HG03097 (cell line): ENCODE measurements around the gene WNT9B.
"Not testable (repeated sequence)": the region's sequence is repeated elsewhere in the genome, so short reads cannot be mapped to it uniquely, and the experiment has no call there.

Source experiments
- ATAC-seq: cut with Tn5 transposase; IDR thresholded peaks from one replicate; pipeline ENCODE4 v1.9.1; 2021; ENCODE audit not compliant: unreplicated experiment, low FRiP score

WNT9B gene

DNA sequence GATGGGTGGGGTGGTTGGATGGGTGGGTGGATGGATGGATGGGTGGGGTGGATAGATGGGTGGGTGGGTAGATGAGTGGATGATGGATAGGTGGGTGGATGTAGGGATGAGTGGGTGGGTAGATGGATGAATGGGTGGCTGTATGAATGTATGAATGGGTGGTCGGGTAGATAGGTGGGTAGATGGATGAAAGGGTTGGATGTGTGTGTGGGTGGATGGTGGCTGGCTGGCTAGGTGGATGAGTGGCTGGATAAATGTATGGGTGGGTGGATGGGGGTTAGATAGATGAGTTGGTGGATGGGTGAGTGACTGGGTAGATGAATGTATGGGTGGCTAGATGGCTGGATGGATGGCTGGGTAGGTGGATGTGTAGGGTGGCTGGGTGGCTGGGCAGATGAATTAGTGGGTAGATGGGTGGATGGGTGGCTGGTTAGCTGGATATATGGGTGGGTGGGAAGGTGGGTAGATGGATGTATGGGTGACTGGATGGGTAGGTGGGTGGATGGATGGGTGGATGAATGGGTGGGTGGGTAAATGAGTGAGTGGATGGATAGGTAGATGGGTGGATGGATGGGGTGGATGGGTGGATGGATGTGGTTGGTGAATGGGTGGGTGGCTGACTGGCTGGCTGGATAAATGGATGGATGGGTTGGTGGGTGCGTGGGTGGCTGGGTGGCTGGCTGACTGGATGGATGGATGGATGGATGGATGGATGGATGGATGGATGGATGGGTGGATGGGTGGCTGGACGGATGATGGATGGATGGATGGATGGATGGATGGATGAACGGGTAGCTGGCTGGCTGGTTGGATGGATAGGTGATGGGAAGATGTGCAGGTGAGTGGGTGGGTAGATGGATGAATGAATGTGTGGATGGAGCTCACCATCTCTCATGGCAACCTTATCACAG lies 52.6 kb downstream of the WNT9B start:
- no peak for ATAC-seq

DNA sequence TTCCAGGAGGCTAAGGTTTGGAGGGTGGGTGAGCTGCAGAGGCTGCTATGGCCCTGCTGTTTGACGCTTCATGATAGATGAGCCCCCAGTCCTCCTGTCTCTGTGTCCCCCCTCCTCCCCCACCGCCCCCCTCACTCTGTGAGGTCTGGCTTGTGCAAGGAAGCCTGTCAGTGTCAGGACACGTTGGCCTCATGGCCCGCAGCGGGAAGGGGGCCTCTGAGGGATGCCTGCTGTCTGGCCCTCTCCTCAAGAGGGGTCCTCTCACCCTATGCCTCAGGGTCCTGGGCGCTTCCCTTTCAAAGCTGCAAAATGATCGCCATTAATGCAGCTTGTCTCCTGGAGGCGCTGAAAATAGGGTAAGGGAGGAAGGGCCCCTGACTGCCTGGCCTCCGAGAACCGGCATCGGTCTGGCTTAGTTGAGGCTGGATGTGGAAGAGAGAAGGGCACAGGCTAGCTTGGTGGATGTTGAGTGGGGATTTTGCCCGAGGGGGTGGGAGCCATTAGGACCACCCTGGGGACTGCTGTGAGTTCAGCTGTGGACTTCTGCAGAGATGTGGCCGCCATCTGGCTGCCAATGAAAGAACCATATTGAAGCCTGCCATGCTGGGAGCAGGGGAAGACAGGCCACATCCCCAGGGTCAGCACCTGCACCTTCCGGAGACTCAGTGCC lies 56.8 kb downstream of the WNT9B start:
- ATAC-seq = no peak

DNA sequence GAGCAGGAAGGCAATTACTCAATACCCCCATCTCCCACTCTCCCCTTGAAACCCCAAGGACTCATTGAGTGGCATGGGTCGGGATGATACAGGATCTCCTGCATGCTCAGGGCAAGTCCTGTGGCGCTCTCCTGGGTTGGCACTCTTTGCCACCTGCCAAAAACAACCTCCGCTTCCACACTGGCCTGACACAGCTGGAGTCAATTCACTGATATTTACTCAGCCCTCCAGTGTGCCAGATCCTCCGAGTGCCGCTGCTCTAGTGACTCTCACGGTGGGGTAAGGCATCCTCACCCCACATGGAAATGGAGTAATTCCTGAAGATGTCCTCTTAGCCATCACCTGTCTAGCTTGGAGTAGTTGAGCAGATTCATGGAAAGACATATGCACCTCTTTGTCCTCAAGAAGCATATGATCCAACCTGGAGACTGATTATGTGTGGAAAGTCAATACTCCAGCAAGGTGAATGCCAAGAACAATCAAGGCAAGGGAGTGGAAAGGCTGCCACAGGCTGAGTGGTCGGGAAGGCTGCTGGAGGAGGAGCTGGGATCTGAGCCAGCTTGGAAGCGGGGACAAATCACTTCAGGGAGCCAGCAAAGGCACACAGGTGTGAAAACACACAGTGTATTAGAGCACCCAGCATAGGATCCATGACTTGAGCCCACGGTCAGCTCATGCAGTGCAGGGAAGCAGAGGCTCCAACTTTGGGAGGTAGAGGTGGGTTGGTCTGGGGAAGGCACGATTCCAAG lies 59.0 kb downstream of the WNT9B start:
- no peak for ATAC-seq

DNA sequence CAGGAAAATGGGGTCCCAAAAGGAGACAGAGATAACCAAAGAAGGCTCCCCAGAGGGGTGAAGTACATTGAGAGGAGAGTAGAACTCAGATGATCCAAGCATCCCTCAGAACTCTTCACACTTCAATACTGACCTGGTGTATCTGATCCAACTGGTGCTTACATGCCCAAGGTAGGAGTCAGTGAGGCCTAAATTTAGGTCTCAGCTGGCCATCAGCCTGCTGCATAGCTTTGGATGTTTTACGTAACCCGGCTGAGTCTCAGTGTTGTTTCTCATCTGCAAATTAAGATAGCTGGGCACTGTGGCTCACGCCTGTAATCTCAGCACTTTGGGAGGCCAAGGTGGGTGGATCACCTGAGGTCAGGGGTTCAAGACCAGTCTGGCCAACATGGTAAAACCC lies 59.9 kb downstream of the WNT9B start:
- ATAC-seq = no peak

DNA sequence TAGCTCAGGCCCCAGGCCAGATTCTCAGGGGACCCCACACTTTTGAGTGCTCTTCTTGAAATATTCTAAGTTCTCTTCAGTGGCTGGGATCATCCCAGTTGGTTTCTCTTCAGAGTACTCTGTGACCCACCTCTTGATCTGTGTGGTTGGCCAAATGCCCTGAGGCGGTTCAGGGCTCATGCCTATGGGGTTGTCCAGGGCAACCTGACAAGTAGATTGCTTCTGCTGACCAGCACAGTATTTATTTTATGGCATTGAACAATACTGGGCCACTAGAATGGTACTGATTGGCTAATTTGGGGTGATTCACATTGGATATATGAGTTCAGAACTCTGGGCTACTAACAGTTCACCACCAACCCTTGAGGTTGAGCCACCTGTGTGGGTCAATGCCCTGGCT lies 64.2 kb downstream of the WNT9B start:
- no peak for ATAC-seq

DNA sequence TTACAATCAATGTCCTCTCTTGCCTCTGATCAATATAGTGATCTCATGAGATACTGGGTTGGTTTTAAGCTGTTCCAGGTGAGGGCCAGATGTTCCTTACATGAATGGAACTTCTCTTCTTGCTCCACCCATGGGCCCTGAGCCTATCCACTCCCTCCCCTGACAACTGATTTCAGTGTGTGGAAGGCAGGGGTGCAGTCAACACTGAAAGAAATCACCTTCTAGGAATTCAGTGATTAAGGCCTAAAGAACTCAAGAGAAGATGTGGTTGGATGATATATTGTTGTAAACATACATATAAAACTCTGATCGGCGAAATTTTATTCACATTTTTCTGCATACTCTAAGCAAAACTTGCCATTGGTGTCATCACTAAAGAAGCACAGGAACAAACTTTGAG lies 64.8 kb downstream of the WNT9B start:
- ATAC-seq = no peak

DNA sequence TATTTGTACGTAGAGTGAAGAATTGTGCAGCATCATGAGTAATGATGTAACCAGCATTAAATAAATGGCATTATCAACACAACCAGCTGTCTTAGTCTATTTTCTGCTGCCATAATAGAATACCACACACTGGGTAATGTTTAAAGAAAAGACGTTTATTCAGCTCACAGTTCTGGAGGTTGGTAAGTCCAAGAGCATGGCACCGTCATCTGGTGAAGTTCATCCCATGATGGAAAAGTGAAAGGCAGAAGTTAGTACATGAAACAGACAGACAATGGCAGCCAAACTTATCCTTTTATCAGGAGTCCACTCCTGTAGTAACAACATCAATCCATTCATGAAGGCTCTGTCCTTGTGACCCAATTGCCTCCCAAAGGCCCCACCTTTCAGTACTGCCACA lies 65.2 kb downstream of the WNT9B start:
- no peak for ATAC-seq

DNA sequence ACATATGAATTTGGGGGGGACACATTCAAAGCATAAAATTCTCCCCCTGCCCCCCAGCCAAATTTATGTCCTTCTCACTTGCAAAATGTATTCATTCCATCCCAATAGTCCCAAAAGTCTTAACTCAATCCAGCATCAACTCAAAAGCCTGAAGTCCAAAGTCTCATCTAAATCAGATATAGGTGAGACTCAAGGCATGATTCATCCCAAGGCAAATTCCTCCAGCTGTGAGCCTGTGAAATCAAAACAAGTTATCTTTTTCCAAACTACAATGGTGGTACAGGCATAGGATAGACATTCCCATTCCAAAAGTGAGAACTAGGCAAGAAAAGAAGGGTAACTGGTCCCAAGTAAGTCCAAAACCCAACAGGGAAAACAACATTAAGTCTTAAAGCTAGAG lies 65.7 kb downstream of the WNT9B start:
- no peak for ATAC-seq

DNA sequence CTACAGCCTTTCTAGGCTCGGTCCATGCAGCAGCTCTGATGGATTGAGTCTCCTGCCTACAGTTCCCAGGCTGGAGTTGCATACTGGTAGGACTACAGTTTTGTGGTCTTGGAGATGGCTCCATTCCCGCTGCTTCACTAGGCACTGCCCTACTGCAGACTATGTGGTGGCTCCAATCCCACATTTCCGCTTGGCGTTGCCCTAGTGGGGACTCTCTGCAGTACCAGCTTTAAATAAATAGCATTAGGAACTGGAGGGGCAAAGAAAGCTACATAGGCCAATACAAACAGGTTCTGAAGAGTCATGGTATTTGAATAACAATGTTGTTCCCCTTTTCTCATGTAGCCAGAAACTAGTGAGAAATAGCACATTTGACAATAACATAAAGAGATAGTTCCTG lies 66.1 kb downstream of the WNT9B start:
- no peak for ATAC-seq

DNA sequence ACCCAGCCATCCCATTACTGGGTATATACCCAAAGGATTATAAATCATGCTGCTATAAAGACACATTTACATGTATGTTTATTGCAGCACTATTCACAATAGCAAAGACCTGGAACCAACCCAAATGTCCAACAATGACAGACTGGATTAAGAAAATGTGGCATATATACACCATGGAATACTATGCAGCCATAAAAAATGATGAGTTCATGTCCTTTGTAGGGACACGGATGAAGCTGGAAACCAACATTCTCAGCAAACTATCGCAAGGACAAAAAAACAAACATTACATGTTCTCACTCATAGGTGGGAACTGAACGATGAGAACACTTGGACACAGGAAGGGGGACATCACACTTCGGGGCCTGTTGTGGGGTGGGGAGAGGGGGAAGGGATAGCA lies 70.6 kb downstream of the WNT9B start:
- ATAC-seq = not testable (repeated sequence)

DNA sequence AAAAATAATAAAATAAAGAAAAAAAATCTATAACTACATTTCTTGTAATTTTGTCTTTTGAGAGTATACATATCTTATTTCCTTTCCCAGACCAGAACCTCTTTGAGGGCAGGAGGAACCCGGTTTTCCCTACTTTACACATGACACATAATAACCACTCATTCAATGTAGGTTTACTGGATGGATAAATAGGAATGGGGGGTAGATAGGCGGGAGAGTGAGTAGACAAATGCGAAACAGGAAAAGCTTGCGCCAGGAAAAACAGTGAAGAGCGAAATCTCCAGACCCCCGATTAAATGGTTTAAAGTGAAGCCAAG lies 71.1 kb downstream of the WNT9B start:
- no peak for ATAC-seq

DNA sequence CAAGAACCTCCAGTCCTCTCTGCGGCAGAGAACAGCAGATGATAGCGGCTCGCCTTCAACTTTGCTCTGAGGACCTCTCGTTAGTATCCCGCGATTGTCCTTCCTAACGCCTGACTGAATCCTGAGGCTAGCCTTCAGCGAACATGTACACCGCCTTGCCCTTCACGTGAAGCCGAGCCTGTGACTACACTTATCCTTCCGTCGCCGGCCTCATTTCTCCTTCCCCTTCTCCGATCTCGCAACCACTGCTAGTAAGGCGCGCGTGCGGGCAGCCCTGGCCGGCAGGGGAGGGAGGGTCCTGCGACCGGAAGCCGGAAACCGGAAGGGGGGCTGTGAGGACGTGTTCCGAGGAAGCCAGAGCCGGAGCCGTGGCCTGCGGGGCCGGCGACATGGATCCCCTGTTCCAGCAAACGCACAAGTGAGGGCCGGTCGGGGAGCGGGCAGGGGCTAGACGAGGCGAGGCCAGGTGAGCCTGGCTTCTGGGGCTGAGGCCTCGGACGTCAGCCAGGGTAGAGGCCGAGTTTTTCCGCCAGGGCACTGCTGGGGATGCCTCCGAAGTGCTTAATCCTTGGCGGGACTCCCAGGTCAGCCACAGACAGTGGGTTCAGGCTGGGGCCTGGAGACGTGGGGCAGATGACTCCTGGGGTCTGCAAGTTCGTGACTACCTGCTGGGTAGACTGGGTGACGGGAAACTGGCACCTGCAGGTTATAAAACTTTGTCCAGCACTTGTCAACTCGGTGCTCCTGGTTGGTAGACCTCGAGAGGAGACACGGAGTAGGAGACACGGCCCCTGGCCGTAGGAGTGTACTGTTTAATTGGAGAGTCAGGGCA lies 71.6 kb downstream of the WNT9B start, which contains the start of gene GOSR2:
GOSR2 (plus strand) TSS at position 357 of the 832 bp plus-strand sequence; CDS start at position 390, 33 bp downstream.
- peak; percentile 82 for ATAC-seq

DNA sequence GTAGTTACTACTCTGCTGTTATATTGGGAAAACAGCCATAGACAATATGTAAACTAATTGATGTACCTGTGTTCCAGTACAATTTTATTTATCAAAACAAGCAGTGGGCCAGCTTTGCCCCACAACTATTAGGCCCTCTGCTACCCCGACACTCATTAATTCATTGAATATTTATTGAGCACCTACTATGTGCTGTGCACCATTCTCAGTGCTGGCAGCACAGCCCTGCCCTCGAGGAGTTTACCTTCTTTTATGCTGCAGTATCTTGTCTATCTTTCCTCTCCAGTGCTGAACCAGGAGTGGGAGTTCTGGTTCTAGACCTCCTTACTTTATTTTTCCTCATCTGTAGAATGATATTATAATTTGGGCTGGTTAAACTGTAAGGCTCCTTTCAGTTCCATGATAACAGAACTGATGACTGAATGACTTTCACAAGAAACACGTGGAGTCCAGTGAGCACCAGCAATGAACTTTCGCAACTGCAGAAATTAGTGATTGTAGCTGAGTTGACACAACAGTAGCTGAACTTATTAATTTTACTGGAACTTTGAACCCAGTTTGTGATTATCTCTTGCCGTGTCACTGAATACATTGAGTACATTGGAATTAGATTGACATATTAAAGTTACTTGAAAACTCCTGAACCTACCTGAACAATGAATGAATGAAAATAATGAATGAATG lies 73.9 kb downstream of the WNT9B start:
- no peak for ATAC-seq

DNA sequence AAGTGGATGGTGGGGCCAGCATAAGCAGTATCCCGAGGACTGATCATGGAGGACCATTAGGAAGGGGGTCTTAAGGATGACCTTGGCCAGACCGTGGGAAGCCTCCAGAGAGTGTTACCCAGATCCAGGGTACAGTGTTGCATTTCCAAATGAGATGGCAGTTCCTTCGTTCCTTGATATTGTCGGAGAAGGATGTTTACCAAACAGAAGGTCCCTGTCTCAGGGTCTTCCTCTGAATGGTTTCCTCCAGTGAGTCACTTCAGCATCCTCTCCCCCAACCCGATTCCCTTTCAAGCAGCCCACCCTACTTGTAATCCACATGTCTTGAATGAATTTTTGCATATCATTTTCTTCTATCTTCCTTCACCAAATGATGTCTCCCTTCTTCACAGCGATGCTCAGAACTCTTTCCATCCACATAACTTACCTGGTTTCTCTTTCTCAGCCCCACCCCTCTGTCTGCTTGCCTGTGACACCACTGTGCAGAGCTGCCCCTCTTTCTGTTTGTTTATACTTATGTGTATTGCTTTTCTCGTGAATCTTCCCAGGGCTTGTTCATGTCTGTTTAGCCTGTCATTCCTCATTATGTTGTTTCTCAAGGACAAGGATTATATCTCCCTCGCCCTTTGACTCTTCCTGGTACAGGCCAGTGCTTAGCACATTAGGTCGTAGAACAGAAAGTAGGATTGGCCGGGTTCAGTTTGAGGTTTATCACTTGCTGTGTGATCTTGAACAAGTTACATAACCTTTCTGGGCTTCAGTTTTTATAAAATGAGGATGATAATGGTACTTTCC lies 77.3 kb downstream of the WNT9B start:
- no peak for ATAC-seq

DNA sequence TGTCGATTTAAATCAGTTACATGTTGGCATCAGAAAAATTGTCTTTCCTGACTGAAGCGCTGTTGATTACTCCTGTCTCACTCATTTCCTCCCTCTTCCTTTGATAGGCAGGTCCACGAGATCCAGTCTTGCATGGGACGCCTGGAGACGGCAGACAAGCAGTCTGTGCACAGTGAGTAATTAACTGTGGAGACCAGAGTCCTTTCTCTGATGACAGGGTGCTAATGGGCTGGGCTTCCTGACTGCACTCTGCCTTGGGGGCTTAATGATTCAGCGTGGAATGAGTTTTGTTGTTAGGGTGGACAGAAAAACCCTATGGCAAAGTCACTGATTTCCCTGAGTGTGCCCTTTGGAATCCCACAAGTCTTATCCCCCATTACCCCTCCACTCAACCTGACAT lies 78.0 kb downstream of the WNT9B start:
- ATAC-seq = no peak

DNA sequence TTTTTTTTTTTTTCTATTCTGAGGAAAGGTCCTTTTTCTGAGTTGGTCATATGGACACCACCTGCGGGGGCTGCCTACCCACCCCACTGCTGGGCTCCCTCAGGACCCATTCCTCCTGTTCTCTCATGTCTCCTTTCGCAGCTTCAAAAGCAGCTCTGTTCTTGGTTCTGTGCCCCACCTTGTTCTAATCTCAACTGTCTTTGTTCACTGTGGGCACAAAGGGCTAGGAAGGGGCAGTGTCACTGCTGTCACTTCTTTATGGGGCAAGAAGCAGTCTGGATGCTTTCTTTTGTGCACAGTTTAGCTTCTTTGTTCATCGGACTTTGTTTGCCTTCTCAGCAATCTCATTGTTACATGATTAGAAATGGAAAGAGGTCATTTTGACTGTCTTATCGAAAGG lies 78.7 kb downstream of the WNT9B start:
- no peak for ATAC-seq

DNA sequence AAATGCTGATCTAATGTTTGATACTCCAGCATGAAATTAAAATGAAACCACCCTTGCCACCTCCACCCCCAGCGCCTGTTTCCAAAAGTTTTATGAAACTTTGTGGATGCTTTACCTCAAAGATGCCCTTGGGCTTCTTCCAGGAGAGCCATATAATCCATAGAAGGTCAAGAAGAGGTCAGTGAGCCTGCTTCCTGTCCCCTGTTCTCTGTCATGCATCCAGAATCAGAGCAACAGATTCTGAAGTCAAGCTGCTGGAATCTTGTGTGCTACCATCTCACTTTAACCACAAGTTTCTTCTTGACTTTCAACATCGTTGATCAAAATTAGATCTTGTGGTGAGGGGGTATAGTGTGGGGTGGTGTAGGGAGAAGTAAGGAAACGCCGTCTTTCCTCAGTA lies 80.2 kb downstream of the WNT9B start:
- ATAC-seq = no peak

DNA sequence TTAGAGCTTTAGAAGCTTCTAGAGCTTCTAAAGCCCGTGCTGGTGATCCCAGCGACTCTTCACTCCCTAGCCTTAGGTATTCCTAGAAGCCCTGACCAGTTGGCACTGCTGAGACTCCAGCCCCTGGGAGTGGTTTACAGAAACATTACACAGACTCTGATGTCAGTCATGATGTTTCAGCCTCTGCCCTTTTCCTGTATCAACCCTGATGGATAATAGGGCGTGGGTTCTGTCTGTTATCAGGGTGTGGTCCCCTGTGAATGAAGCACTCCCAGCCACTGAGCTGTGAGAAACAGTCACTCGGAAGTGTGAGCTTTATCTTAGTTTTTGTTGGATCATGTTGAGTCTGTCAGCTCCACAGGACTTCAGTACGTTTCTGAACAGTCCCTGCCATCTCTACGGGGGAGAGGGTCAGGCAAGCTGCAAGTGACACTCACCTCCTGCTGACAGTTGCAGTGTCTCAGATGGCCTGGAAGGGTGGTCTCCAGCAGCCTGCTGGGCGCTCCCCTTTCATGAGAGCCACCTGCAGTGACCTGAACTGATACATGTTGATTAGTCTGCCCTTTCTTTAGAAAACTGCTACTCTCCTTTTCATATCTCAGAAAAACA lies 84.4 kb downstream of the WNT9B start:
- ATAC-seq = no peak
